K562 (cell line): Measurements from ENCODE around the gene BTG2. TPM values are rescaled to one million over a fixed set of nuclear protein-coding genes. Genes with fewer than 3 reads are reported as not detected.

Experiments
- DACH1 ChIP-seq: fragments of 450-650 bp; IDR thresholded peaks from 2 replicates; pipeline ENCODE4 v1.6.1; 2018; ENCODE audit not compliant: partially characterized antibody
- EP400 ChIP-seq: fragments of 450-650 bp; IDR thresholded peaks from 2 replicates; pipeline ENCODE4 v1.6.1; 2017; ENCODE audit warnings: antibody characterized with exemption, mild to moderate bottlenecking, moderate library complexity
- HMG20A ChIP-seq: fragments of 450-650 bp; formaldehyde crosslinking; conservative IDR thresholded peaks from 2 replicates; pipeline ENCODE4 v1.4.0; 2020; ENCODE audit warnings: mild to moderate bottlenecking, mixed read lengths
- HSF4 ChIP-seq: fragments of 250-450 bp; sonication (Bioruptor Pico); IDR thresholded peaks from 2 replicates; pipeline ENCODE4 v2.1.2; 2022; ENCODE audit warnings: mild to moderate bottlenecking, moderate library complexity, borderline replicate concordance
- MAZ ChIP-seq, 2 experiments: fragments of 450-650 bp in 1 of 2; sonication (generic) in 1 of 2; formaldehyde crosslinking; IDR thresholded peaks in 1 of 2; conservative IDR thresholded peaks in 1 of 2; 2 replicates each; pipeline versions ENCODE4 v1.4.0 to v1.5.0; 2020; ENCODE audit warnings: mild to moderate bottlenecking in 1 of 2, missing genetic modification reagents in 1 of 2
- MTA2 ChIP-seq: fragments of 450-650 bp; IDR thresholded peaks from 2 replicates; pipeline ENCODE4 v1.6.1; 2016; ENCODE audit warnings: low read depth
- NCOR1 ChIP-seq: fragments of 450-650 bp; IDR thresholded peaks from 2 replicates; pipeline ENCODE4 v1.6.1; 2016; ENCODE audit warnings: mild to moderate bottlenecking, moderate library complexity
- NFXL1 ChIP-seq: fragments of 450-650 bp; formaldehyde crosslinking; IDR thresholded peaks from 2 replicates; pipeline ENCODE4 v1.4.0; 2021; ENCODE audit warnings: mild to moderate bottlenecking
- PCBP1 ChIP-seq: fragments of 200-400 bp; formaldehyde crosslinking; IDR thresholded peaks from 2 replicates; pipeline ENCODE4 v1.6.1; 2018; ENCODE audit warnings: mild to moderate bottlenecking, low read depth, low read length; ENCODE audit not compliant: poor library complexity, severe bottlenecking
- SMARCA5 ChIP-seq: fragments of 450-650 bp; IDR thresholded peaks from 2 replicates; pipeline ENCODE4 v1.6.1; 2016
- SMARCC2 ChIP-seq: fragments of 450-650 bp; IDR thresholded peaks from 2 replicates; pipeline ENCODE4 v1.6.1; 2017; ENCODE audit warnings: antibody characterized with exemption, moderate library complexity, mild to moderate bottlenecking, low read depth
- SNRNP70 ChIP-seq: fragments of 200-400 bp; formaldehyde crosslinking; optimal IDR thresholded peaks from 2 replicates; pipeline ENCODE3; 2017; ENCODE audit warnings: low read depth, low read length
- STAG1 ChIP-seq: sonication (generic); formaldehyde crosslinking; IDR thresholded peaks from 2 replicates; pipeline ENCODE4 v1.5.0; 2020; ENCODE audit warnings: missing genetic modification reagents, borderline replicate concordance
- ZBTB1 ChIP-seq: sonication (generic); formaldehyde crosslinking; IDR thresholded peaks from 2 replicates; pipeline ENCODE4 v1.8.1; 2023; ENCODE audit warnings: missing genetic modification reagents, low read depth, mild to moderate bottlenecking, borderline replicate concordance
- ZBTB2 ChIP-seq: fragments of 450-650 bp; IDR thresholded peaks from 2 replicates; pipeline ENCODE4 v1.6.1; 2016; ENCODE audit warnings: antibody characterized with exemption
- ZMIZ1 ChIP-seq, 2 experiments: fragments of 150-350 bp in 1 of 2; IDR thresholded peaks; 2 replicates each; pipeline ENCODE4 v1.6.1; 2012 to 2016; ENCODE audit warnings: low read depth in 2 of 2, low read length in 2 of 2, mild to moderate bottlenecking in 1 of 2, moderate library complexity in 1 of 2
- ZNF282 ChIP-seq: sonication (generic); formaldehyde crosslinking; IDR thresholded peaks from 2 replicates; pipeline ENCODE4 v1.8.1; 2023; ENCODE audit warnings: missing genetic modification reagents
- ZNF644 ChIP-seq: fragments of 200-800 bp; sonication (Bioruptor generic); IDR thresholded peaks from 2 replicates; pipeline ENCODE4 v1.6.1; 2016; ENCODE audit warnings: low read depth, missing genetic modification characterization, missing compliant biosample characterization
- ZNF778 ChIP-seq: fragments of 450-650 bp; formaldehyde crosslinking; IDR thresholded peaks from 2 replicates; pipeline ENCODE4 v1.4.0; 2020; ENCODE audit warnings: mild to moderate bottlenecking, moderate library complexity
- polyA plus RNA-seq, 8 experiments: library from polyadenylated mRNA; depleted of rRNA in 4 of 8; stranded (reverse) in 5 of 8; unstranded in 3 of 8; fragments of >200 nt; fragmentation: Nextera tagmentation in 2 of 8; fragmentation: Illumina TruSeq in 1 of 8; extraction: Ambion mirVana in 2 of 8; extraction: Trizol in 1 of 8; gene quantifications; 2 replicates each; pipeline versions ENCODE4 v1.2.1 to v1.2.3, GENCODE V29; 2011 to 2014; ENCODE audit warnings: inconsistent platforms in 1 of 8, missing spikeins in 1 of 8
- total RNA-seq, 7 experiments: library from RNA; depleted of rRNA in 6 of 7; stranded (reverse); fragments of >200 nt in 6 of 7; fragmentation: Illumina TruSeq in 2 of 7; extraction: Trizol in 2 of 7; gene quantifications; 2 replicates each; pipeline versions ENCODE4 v1.2.1 to v1.2.3, GENCODE V29; 2011 to 2021; ENCODE audit warnings: low replicate concordance in 1 of 7
- TF ChIP-seq, protein P1 (sequence below): IDR thresholded peaks from 2 replicates; pipeline ENCODE4 v1.6.1; 2016; ENCODE audit warnings: missing genetic modification characterization, missing compliant biosample characterization
- TF ChIP-seq, protein P2 (sequence below): fragments of 250-450 bp; sonication (Bioruptor Pico); IDR thresholded peaks from 2 replicates; pipeline ENCODE4 v1.8.0; 2022; ENCODE audit warnings: moderate library complexity, mild to moderate bottlenecking, inconsistent platforms

Gene BTG2
- total and polyA plus RNA-seq, 9 of the 15 experiments (the other 6 are each of a cell fraction or from before 2014, with no cell fraction given) = 2.3 to 41.9 (median 8.7) TPM

GRCh38 chr1:203300441-203301330 lies 4.6 kb upstream of the BTG2 start (continued):
- TF ChIP-seq EP400 (peak; percentile 48), MAZ (CRISPR knock-in tag; conservative IDR thresholded peaks at IDR 0.05 in 1 of 2, IDR thresholded peaks at IDR 0.05 in 1 of 2) (peak in 1 of 2 experiments; percentile 25; a peak in 3 of 4 replicates), ZBTB1 (CRISPR knock-in tag) (no peak), ZBTB2 (0 out of 2 replicates have a peak, but pooled peaks have one; percentile 60), PCBP1 (no peak), HSF4 (CRISPR knock-in tag) (no peak), DACH1 (peak; percentile 80), SMARCA5 (peak; percentile 67), STAG1 (CRISPR knock-in tag) (no peak), ZNF644 (tag) (peak; percentile 95), ZNF282 (CRISPR knock-in tag) (no peak), SMARCC2 (peak; percentile 93), NFXL1 (CRISPR knock-in tag) (no peak), HMG20A (CRISPR knock-in tag) (no peak), MTA2 (peak; percentile 85), SNRNP70 (no peak), ZMIZ1 (IDR thresholded peaks at IDR 0.05; ENCODE audit: low read depth in 2 of 2, low read length in 2 of 2) (peak in 1 of 2 experiments; percentile 84; a peak in 2 of 4 replicates), NCOR1 (peak; percentile 96), ZNF778 (CRISPR knock-in tag) (no peak)
- TF ChIP-seq, protein P1, sequence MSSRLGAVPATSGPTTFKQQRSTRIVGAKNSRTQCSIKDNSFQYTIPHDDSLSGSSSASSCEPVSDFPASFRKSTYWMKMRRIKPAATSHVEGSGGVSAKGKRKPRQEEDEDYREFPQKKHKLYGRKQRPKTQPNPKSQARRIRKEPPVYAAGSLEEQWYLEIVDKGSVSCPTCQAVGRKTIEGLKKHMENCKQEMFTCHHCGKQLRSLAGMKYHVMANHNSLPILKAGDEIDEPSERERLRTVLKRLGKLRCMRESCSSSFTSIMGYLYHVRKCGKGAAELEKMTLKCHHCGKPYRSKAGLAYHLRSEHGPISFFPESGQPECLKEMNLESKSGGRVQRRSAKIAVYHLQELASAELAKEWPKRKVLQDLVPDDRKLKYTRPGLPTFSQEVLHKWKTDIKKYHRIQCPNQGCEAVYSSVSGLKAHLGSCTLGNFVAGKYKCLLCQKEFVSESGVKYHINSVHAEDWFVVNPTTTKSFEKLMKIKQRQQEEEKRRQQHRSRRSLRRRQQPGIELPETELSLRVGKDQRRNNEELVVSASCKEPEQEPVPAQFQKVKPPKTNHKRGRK (tag) = no peak
- TF ChIP-seq, protein P2, sequence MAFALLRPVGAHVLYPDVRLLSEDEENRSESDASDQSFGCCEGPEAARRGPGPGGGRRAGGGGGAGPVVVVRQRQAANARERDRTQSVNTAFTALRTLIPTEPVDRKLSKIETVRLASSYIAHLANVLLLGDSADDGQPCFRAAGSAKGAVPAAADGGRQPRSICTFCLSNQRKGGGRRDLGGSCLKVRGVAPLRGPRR (CRISPR knock-in tag) = no peak
